IPS-NIHi7 (cell line): ENCODE results near the gene PAX8.
A peak's percentile ranks its signal among the peaks of the same experiment; 100 is the strongest.

Experiments
- DNase-seq: peaks from one replicate; pipeline ENCODE4 v3.0.0; 2012; ENCODE audit warnings: mixed read lengths; ENCODE audit errors: extremely low spot score

Gene PAX8

GRCh38 chr2:113220970-113221708 is 57.6 kb downstream of the PAX8 start:
- DNase-seq = no peak

- DNase-seq = peak; percentile 37
Measured at GRCh38 chr2:113219889-113220641, 58.7 kb downstream of the PAX8 start.

DNA sequence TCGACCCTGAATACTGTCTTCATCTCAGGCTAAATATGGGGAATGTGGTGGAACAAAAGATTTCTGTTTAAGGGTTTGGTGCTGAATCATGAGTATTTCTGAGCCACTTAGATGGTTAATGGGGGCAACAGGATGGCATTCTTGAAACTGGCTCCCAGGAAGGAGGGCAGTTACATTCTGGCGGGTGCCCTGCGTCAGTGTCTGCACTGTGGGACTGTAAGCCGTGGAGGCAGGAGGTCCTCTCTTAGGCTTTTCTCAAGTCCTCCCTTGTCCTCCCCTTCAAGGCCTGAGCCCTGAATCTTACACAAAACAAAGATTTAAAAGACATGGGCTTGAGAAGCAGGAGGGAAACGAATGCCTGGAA is 59.2 kb downstream of the PAX8 start:
- DNase-seq = no peak

DNA sequence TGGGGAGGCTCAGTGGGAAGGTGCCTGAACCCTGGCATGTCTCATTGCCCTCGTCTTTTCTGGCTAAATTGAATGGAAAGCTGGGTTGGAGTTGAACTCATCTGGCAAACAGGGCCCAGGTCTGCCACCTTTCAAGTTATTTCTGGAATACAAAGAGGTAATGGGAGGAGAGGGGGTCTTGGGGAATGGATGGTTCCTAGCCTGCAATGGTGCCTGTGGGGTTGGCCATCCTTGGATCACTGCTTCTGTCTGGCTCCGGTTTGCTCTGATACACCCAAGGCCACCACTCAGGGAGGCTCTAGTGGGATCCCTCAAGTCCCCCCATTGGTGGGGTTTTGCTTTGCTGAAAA is 59.7 kb downstream of the PAX8 start:
- DNase-seq = no peak

- no peak for DNase-seq
Measured at GRCh38 chr2:113218283-113219091, 60.2 kb downstream of the PAX8 start.

DNA sequence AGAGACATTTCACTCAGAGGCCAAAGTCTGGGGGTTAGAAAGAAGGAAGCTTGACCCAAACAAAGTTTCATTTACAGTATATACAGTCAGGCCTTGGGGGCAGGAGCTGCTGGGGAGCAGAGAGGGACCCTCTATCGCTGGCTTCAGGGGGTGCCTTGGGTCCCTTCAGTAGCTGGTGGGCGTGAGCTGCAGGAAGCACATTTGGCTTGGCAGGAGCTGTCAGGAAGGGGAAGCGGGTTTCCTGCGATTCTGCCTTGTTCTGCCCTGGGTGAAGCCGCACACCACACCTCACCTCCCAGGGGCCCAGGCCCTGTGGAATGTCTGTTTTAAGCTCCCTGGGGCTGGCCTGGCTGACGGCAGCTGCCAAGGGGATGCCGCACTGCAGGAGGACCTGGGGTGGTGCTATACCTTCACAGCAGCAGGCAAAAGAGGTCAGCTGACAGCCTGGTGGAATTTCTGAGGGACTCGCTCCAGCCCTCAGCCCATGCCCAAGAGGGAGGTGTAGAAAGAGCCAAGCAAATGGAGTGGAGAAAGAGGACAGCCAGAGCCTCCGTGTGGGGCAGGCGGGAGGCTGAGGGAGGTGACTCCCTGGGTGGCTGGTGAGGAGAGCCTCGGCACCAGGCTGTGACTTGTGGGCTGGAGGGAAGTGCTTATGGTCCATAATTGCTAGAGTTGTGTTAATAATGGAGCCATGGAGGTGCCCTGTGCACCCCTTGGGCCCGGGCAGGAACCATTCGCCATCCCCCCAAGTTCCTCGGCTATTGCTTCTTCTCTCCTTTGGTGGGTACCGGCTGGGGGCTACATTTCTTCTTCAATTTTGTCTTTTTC is 61.1 kb downstream of the PAX8 start:
- peak; percentile 53 for DNase-seq

DNA sequence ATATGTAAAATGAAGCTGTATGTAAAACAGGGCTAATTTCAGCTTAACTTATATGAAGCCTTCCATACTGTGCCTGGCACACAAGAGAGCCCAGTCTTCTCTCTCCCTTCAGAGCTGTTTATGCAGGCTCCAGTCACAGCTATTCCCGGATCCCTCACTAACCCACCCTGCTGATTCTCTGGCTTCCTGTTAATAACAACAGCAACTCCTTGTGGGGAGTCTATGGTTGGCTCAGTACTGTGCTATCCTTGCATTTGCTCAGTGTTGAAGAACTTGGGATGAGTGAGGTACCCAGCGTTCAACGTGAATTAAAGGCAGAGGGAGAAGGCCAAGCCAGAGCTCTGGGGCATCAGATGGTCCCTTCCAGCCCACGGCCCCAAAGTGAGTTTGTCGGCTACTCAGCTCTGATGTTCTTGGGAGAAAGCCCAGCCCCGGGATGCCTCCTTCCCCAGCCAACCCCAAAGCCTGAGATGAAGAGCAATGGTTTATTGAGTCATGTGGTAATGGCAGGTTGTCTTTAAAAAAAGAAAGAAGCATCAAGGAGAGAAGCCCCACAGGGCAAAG is 61.7 kb downstream of the PAX8 start:
- DNase-seq = no peak

DNA sequence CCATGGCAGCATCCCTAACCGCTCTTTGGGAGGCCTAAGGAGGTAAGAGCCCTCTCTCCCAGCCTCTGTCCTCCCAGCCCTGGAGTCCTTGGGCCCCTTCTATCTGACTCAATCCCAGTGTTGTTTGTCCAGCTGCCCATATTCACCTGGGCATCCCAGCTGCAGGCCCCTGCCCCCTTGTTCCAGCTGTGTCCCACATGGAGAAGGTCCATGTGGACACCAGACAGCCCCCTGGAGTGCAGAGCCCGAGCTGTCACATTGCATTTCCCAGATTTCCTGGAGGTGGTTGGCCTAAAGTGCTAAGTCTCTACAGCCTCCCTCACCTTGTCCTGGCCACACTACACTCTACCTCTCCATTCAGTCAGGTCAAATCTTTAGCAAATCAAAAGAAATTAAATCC is 62.4 kb downstream of the PAX8 start:
- no peak for DNase-seq

DNA sequence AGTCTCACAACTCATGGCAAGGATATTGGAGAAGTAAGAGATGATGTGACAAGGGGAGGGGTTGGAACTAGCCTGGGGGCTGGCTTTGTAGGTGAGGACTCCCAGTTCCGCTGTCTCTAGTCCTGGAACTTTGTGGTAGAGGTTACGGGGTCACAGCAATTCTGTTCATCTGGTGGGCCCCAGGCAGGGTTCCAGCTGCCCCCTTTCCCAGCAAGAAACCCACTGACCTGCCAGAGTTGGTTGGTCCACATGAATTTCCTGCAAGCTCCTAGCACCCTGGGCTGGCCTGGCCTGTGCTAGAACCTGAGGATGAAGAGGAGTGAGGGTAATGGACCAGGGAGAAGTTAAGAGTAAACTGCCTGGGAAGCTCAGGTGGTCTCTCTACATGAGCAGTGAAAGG is 63.7 kb downstream of the PAX8 start:
- DNase-seq = no peak

GRCh38 chr2:113214141-113214540 is 64.6 kb downstream of the PAX8 start:
- DNase-seq = no peak

DNA sequence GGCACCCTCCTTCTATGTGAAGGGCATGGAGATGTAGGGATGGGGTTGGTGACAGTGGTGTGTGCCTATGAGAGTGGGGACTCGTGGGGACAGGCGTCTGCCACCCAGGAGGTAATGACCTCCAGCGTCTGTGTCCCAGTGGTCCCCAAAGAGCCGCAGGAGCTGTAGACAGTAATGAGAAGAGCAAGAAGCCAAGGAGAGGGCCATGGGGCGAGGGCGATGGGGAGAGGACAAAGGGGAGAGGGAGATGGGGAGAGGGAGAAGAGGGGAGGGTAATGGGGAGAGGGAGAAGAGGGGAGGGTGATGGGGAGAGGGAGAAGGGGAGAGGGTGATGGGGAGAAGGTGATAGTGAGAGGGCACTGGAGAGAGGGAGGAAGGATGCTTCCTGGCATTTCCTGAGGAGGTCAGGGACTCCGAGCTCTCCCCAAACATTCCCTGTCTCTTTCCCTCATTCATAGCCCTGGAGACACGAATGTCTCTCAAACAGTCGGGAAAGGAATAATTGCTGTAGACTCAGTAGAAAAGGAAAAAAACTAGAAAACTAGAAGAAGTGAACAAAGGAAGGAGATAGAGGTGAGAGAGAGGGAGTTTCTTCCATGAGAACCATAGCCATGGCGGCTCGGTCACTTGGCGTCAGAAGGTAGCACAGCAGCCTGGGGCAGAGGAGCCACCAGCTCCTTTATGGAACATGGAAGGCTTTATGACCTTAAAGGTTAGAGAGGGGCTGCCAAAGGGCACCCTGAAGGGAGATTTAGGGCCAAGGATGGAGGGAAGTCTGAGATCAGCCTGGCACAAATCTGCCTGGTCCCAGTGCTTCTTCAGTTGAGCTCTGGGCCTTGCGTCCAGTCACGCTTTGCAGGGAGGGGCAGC is 65.4 kb downstream of the PAX8 start:
- no peak for DNase-seq

DNA sequence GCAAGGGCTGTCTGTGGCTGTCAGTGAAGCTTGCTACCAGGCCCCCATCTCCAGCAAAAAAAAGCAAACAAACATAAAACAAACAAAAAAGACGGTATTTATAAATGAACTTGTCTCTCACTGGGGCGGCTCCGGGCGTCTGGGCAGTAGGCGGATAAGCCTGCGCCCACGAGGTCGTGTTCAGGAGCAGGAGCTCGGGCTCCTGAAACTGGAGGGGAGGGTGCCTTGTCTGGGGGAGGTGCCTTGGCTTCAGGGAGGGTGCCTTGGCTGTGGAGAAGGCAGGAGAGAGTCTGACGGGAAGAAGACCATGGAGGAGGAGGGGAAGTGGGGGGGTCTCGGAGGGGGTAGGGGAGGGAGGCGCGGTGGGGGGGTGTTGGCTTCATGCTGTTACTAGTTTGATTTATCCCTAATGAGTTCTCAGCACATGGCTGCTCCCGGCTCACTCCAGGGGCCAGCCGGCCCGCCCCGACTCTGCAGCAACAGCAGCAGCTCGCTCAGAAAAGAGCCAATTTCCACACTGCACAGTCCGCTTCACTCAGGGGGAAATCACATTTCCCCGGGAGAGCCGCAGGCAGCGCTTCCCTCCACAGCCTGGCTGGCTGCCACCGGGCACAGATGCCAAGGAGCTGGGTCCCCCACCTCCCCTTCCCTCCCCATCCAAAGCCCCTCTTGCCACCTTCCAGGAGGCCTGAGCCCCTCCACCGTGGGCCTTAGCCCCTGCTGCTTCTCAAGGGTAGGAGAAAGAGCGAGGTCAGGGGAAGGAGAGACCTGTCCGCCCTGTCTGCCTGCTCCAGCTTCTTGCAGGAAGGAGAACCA is 66.3 kb downstream of the PAX8 start:
- no peak for DNase-seq

DNA sequence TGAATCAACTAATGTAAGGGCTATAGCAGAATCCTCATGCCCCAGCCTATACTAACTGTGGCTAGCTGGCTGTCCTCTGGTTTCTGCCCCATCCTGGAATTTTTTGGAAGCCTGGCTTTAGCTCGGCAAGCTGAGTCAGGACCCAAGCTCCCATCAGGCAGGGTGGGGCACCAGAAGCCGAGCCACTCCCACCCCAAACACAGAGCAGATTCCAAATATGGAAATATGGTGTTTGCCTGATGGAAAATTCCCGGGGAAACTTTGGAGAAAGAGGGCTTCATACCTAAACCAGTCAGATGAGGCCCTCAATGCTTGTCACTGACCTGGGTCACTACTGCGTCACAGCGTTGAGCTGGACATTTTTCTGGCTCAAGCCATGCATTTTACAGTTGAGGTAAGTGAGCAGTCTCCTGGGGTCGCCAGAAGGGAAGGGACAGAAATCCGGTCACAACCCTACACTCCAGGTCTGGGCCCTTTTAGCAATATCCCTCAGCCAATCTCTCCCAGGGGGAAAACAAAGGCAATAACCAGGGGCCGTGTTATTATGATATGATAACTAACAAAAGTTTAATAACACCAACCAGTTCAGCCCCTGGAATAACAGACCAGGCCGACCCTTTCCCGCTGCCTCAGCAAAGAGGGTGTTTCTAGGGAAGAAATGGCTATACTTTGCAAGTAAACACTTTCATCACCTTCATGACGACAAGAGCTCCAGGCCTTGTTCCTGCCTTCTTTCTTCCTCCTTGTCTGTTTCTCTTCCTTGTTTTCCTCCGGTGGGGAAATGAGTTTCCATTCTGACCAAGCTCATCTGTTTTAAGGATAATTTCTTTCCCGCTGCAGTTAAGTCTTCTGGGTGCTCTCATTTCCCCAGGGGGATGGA is 67.3 kb downstream of the PAX8 start:
- DNase-seq = no peak

DNA sequence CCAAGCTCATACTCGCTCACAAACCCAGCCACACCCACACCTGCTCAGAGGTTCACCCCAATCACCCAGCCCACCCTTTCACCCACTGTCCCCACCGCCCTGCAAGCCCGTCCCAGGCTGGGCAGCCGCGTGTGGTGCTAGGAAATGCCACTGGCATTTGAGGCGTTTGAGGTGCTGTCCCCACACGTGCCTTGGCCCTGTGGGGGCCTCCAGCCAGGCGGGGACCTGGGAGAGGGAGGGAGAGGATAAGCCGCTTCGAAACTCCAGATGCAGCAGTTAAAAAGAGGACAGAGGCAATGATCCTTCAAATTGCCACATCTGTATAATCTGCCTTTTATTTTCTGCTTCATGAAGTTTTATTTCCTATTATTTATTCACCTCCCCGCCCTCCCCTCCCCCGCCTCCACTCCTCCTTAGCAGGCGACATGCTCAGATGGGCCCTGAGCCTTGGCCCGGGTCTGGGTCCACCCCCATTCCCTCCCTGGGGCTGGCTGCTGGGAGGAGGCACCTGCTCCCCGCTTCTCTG is 69.0 kb downstream of the PAX8 start:
- no peak for DNase-seq

GRCh38 chr2:113209011-113209645 is 69.6 kb downstream of the PAX8 start:
- no peak for DNase-seq

- DNase-seq = no peak
Measured at GRCh38 chr2:113208396-113208795, 70.3 kb downstream of the PAX8 start.

GRCh38 chr2:113207021-113207420 is 71.7 kb downstream of the PAX8 start:
- DNase-seq = no peak

DNA sequence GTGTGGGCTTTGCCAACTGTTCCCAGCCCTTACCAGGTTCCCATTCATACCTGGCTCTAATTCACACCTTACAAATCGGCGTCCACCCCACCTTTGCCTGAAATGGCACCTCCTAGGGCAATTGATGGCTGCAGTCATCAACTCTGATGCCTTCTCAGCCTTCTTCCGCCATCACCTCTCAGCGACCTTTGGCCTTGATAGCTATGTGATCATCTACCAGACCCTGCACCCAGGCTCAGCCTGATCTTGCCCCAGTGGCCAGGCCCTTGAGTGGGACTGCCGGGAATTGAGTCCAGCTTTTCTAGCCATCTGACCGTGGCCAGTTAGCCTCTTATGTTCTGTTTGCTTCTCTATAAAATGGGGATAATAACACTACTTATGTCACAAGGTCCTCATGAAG is 72.5 kb downstream of the PAX8 start:
- no peak for DNase-seq
